HG03571 (cell line): Measurements from ENCODE around the gene PODXL.
"Not testable (repeated sequence)": the region's sequence is repeated elsewhere in the genome, so short reads cannot be mapped to it uniquely, and the experiment has no call there.

ENCODE experiments used
- ATAC-seq: cut with Tn5 transposase; IDR thresholded peaks from one replicate; pipeline ENCODE4 v1.9.1; 2021; ENCODE audit not compliant: unreplicated experiment

PODXL gene

GRCh38 chr7:131495669-131496498 is 60.5 kb downstream of the PODXL start:
- ATAC-seq = no peak

GRCh38 chr7:131494182-131494581 is 62.2 kb downstream of the PODXL start:
- ATAC-seq = no peak

GRCh38 chr7:131493581-131493980 is 62.8 kb downstream of the PODXL start:
- no peak for ATAC-seq

GRCh38 chr7:131493081-131493480 is 63.3 kb downstream of the PODXL start:
- ATAC-seq = no peak

GRCh38 chr7:131489881-131490280 is 66.5 kb downstream of the PODXL start:
- ATAC-seq = no peak

- ATAC-seq = no peak
These were observed 67.2 kb downstream of the PODXL start for GRCh38 chr7:131489196-131489595.

GRCh38 chr7:131488361-131488760 is 68.1 kb downstream of the PODXL start:
- no peak for ATAC-seq

- ATAC-seq = no peak
These were observed 69.2 kb downstream of the PODXL start for GRCh38 chr7:131487217-131487616.

GRCh38 chr7:131486346-131486745 is 70.1 kb downstream of the PODXL start:
- ATAC-seq = no peak

- ATAC-seq = no peak
These were observed 72.8 kb downstream of the PODXL start for GRCh38 chr7:131483586-131483985.

- peak; percentile 49 for ATAC-seq
These were observed 73.6 kb downstream of the PODXL start for GRCh38 chr7:131482800-131483199.

- no peak for ATAC-seq
These were observed 75.8 kb downstream of the PODXL start for GRCh38 chr7:131480384-131481315.

GRCh38 chr7:131476740-131477139 is 79.7 kb downstream of the PODXL start:
- no peak for ATAC-seq

- ATAC-seq = no peak
These were observed 85.0 kb downstream of the PODXL start for GRCh38 chr7:131471250-131472004.

GRCh38 chr7:131467788-131468187 is 88.6 kb downstream of the PODXL start:
- no peak for ATAC-seq

GRCh38 chr7:131466735-131467365 is 89.6 kb downstream of the PODXL start:
- no peak for ATAC-seq

GRCh38 chr7:131462715-131463114 is 93.7 kb downstream of the PODXL start:
- not testable (repeated sequence) for ATAC-seq

- ATAC-seq = no peak
These were observed 94.4 kb downstream of the PODXL start for GRCh38 chr7:131462059-131462458.

- no peak for ATAC-seq
These were observed 97.2 kb downstream of the PODXL start for GRCh38 chr7:131459256-131459655.

GRCh38 chr7:131456338-131456737 is 100.1 kb downstream of the PODXL start:
- ATAC-seq = no peak

GRCh38 chr7:131455546-131455945 is 100.9 kb downstream of the PODXL start:
- ATAC-seq = no peak
